Measurements from ENCODE around the gene COLEC12. TPM values are rescaled to one million over a fixed set of nuclear protein-coding genes. Genes with fewer than 3 reads are reported as not detected.
"Not testable (repeated sequence)": the region's sequence is repeated elsewhere in the genome, so short reads cannot be mapped to it uniquely, and the experiment has no call there.

COLEC12 gene
- total RNA-seq, 3 donors from 2014 or later: 2.4 to 12.1 (median 4.7) TPM

DNA sequence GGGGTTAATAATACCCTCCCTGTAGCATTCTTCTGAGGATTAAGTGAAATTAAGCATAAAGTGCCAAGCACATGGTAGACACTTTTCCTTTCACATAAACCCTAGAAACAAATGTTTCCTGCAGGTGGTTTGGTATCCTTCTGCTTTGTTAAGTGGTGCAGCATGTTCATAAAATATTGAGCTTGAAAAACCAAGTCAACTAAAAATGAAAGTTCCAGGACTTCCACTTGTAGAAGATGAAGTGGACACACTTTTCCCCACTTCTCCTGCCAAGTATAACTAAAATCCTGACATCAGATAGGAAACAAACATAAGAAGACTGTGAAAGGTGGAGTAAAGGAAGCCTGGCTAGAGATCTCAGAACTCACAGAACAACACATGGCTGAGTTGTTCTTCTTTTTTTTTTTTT, 90.5 kb downstream of the COLEC12 start:
- ATAC-seq (no peak), DNase-seq (no peak)
- no peaks in the 10 kb centered on the region for H3K36me3 ChIP-seq (ENCODE audit: low read depth)
- TF ChIP-seq, protein P1, sequence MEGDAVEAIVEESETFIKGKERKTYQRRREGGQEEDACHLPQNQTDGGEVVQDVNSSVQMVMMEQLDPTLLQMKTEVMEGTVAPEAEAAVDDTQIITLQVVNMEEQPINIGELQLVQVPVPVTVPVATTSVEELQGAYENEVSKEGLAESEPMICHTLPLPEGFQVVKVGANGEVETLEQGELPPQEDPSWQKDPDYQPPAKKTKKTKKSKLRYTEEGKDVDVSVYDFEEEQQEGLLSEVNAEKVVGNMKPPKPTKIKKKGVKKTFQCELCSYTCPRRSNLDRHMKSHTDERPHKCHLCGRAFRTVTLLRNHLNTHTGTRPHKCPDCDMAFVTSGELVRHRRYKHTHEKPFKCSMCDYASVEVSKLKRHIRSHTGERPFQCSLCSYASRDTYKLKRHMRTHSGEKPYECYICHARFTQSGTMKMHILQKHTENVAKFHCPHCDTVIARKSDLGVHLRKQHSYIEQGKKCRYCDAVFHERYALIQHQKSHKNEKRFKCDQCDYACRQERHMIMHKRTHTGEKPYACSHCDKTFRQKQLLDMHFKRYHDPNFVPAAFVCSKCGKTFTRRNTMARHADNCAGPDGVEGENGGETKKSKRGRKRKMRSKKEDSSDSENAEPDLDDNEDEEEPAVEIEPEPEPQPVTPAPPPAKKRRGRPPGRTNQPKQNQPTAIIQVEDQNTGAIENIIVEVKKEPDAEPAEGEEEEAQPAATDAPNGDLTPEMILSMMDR (IDR thresholded peaks at IDR 0.05): no peak
- intact Hi-C loops (cut with DNase I, micrococcal nuclease): no loop called here
- H3K4me1 ChIP-seq (ENCODE audit: low read depth): no peaks in the 10 kb centered on the region
- no peak overlapping the region for H3K4me3 ChIP-seq
- peaks cover 6% of the 10 kb centered on the region for H3K9me3 ChIP-seq

DNA sequence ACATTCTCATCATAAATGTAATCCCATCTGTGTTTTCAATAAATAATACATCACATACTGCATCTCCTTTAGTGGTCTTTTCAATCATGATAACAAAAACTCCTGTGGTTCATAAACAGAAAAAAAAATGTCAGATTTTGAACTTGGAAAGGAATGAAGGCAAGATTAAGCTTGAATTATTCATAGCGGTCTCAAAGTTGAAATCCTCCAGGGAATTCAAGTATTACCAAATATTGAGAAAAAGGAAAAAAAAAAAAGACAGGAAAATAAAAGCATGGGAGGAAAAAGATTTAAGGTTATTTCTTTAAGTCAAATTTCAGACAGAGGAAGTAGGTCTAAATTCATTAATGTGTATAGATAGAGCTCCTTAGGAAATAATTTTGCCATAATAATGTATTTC, 92.1 kb downstream of the COLEC12 start:
- intact Hi-C loops (cut with DNase I, micrococcal nuclease): no loop called here
- ATAC-seq: no peak
- TF ChIP-seq, protein P1 (IDR thresholded peaks at IDR 0.05): no peak
- no peak overlapping the region for H3K4me3 ChIP-seq
- H3K9me3 ChIP-seq: peaks cover 15% of the 10 kb centered on the region
- no peaks in the 10 kb centered on the region for H3K4me1 ChIP-seq (ENCODE audit: low read depth)
- no peaks in the 10 kb centered on the region for H3K36me3 ChIP-seq (ENCODE audit: low read depth)
- DNase-seq: no peak

DNA sequence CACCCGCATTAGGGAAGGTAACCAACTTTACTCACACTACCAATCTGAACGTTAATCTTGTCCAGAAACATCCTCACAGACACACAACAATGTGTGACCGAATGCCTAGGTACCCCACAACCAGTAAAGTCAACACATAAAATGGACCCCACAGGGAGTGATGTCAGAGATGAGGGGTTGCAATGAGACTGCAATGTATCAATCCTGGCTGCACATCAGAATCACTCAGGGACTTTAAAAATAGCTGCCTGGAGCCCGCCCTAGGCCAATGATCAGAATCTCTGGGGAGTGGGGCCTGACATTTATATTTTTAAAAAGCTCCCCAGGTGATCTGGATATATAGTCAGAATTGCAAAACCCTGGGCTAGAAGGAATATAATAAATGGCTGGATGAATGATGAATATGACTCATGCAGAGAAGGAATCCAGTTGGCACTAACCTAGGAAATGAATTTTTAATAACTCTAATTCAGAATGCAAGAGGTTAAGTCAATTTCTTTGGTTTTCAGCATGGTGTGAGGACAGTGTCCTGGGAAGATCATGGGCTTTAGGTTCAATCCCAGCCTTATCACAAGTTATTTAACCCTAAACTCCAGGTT, 92.8 kb downstream of the COLEC12 start:
- intact Hi-C loops (cut with DNase I, micrococcal nuclease): no loop called here
- Histone ChIP-seq H3K4me3 (no peak overlapping the region), H3K4me1 (ENCODE audit: low read depth) (no peaks in the 10 kb centered on the region), H3K9me3 (peaks cover 15% of the 10 kb centered on the region), H3K36me3 (ENCODE audit: low read depth) (no peaks in the 10 kb centered on the region)
- DNase-seq (no peak), ATAC-seq (no peak)
- TF ChIP-seq, protein P1 (IDR thresholded peaks at IDR 0.05): no peak

DNA sequence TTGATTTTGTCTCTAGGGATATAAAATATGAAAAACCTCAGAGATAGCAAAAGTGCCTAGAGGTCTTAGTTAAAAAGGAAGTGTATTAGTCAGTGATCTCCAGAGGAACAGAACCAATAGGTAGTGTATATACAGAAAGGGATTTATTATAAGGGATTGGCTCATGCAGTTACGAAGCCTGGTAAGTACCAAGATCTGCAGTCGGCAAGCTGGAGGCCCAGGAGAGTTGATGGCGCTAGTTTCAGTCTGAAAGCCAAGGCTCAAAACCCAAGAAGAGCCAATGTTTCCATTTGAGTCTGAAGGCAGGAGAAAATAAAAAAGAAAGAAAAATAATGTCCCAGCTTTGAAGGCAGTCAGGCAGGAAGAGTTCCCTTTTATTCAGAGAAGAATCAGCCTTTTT, 93.3 kb downstream of the COLEC12 start:
- no peak for ATAC-seq

DNA sequence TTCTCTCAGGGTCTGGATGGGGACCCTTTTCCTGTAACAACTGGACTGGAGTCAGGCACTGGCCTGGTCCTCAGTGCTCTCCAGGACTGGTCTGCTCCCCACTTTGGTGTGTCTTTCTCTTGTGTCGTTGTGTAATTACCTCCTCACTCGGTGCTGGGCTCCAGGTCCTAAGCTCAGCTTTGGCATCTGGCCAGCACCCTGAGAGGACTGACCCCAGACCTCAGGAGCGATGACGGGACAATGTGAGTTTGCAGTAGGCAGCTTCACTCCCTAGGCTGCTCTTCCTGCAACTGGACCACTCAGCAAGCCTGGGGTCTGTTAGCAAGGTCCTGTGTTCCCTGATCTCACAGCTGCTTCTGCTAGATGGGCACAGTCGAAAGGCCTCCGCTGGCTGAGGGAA, 93.8 kb downstream of the COLEC12 start:
- H3K4me1 ChIP-seq (ENCODE audit: low read depth): no peaks in the 10 kb centered on the region
- intact Hi-C loops (cut with DNase I, micrococcal nuclease): no loop called here
- DNase-seq (no peak), ATAC-seq (no peak)
- H3K9me3 ChIP-seq: peaks cover 15% of the 10 kb centered on the region
- H3K36me3 ChIP-seq (ENCODE audit: low read depth): no peaks in the 10 kb centered on the region
- TF ChIP-seq, protein P1 (IDR thresholded peaks at IDR 0.05): no peak
- H3K4me3 ChIP-seq: no peak overlapping the region

More for the DNA sequence above, 93.3 kb downstream of the COLEC12 start:
- DNase-seq: no peak
- Histone ChIP-seq H3K4me3 (no peak overlapping the region), H3K9me3 (peaks cover 15% of the 10 kb centered on the region), H3K36me3 (ENCODE audit: low read depth) (no peaks in the 10 kb centered on the region), H3K4me1 (ENCODE audit: low read depth) (no peaks in the 10 kb centered on the region)
- intact Hi-C loops (cut with DNase I, micrococcal nuclease): no loop called here
- TF ChIP-seq, protein P1 (IDR thresholded peaks at IDR 0.05): no peak

DNA sequence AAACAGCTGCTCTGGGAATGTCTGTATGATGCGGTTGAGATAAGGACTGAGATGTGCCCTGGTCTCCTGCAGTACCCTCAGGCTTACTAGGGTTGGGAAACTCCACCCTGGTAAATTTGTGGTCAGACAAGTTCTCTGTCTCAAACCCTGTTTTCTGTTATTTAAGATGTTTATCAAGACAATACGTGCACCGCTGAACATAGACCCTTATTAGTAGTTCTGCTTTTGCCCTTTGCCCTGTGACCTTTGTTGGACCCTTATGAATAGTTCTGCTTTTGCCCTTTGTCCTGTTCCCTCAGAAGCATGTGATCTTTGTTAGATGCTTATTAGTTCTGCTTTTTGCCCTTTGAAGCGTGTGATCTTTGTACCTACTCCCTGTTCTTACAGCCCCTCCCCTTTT, 95.5 kb downstream of the COLEC12 start:
- H3K4me3 ChIP-seq; DNase-seq; H3K36me3 ChIP-seq (ENCODE audit: low read depth); ATAC-seq; H3K4me1 ChIP-seq (ENCODE audit: low read depth); intact Hi-C loops (cut with DNase I, micrococcal nuclease): not testable (repeated sequence)
- peaks cover 15% of the 10 kb centered on the region for H3K9me3 ChIP-seq
